H1 (cell line): ENCODE data around the gene CASK. TPM values are rescaled to one million over a fixed set of nuclear protein-coding genes. Genes with fewer than 3 reads are reported as not detected.

Source experiments
- CTCF ChIA-PET: fragments of 300-600 bp; sonication (Branson Sonifier 250); formaldehyde crosslinking; loops from one replicate; lab custom pipeline; 2021; ENCODE audit not compliant: partially characterized antibody; lab: Charles Lee
- POLR2A ChIA-PET: fragments of 300-600 bp; sonication (Branson Sonifier 250); formaldehyde crosslinking; loops from one replicate; lab custom pipeline; 2021; ENCODE audit warnings: inconsistent platforms; ENCODE audit not compliant: partially characterized antibody; lab: Charles Lee
- DNase-seq, 2 experiments: peaks; one replicate each; pipeline versions ENCODE4 v3.0.0 to v3.0.0-alpha.2; 2010 to 2022; ENCODE audit warnings: low spot score in 2 of 2, low read depth in 1 of 2, mixed read lengths in 1 of 2
- FAIRE-seq: peaks from 2 replicates; lab custom pipeline; 2011; peaks lifted over from hg19 to GRCh38; lab: Jason Lieb, UNC
- H2AFZ ChIP-seq: 2 replicates; pipeline ENCODE4 v1.8.1; 2012; ENCODE audit warnings: low read length, inconsistent platforms
- H2AK5ac ChIP-seq: 2 replicates; pipeline ENCODE4 v1.6.1; 2013; ENCODE audit warnings: low read depth, low read length
- H2BK120ac ChIP-seq: replicated peaks from 2 replicates; pipeline ENCODE3; 2013; ENCODE audit warnings: low read depth, low read length, inconsistent platforms
- H2BK12ac ChIP-seq: 2 replicates; pipeline ENCODE4 v1.6.1; 2013; ENCODE audit warnings: low read depth, low read length
- H2BK15ac ChIP-seq: 2 replicates; pipeline ENCODE4 v1.6.1; 2013; ENCODE audit warnings: low read length
- H2BK20ac ChIP-seq: 2 replicates; pipeline ENCODE4 v1.6.1; 2013; ENCODE audit warnings: low read length
- H2BK5ac ChIP-seq: 2 replicates; pipeline ENCODE4 v1.6.1; 2013; ENCODE audit warnings: low read depth, low read length
- H3K14ac ChIP-seq: 2 replicates; pipeline ENCODE4 v1.6.1; 2013; ENCODE audit warnings: inconsistent platforms; ENCODE audit not compliant: insufficient read length
- H3K18ac ChIP-seq: 2 replicates; pipeline ENCODE4 v1.6.1; 2013; ENCODE audit warnings: low read length; ENCODE audit errors: extremely low read depth
- H3K23ac ChIP-seq: 2 replicates; pipeline ENCODE4 v1.6.1; 2013; ENCODE audit warnings: inconsistent platforms; ENCODE audit not compliant: insufficient read length
- H3K23me2 ChIP-seq: 2 replicates; pipeline ENCODE4 v1.6.1; 2013; ENCODE audit warnings: low read depth, low read length
- H3K27ac ChIP-seq: 2 replicates; pipeline ENCODE4 v1.6.1; 2011; ENCODE audit warnings: low read depth, low read length, inconsistent platforms
- H3K27me3 ChIP-seq, 4 experiments: replicated peaks in 1 of 4; 1 replicate in 1 of 4; 2 replicates in 3 of 4; pipeline versions ENCODE4 v1.6.1 to v1.8.1; 2011 to 2013; ENCODE audit warnings: low read length in 3 of 4, mild to moderate bottlenecking in 3 of 4, inconsistent platforms in 2 of 4, mixed read lengths in 2 of 4, moderate library complexity in 1 of 4; ENCODE audit not compliant: control insufficient read depth in 3 of 4, insufficient read depth in 3 of 4; ENCODE audit errors: extremely low read depth in 1 of 4
- H3K36me3 ChIP-seq, 4 experiments: 2 replicates each; pipeline versions ENCODE4 v1.6.1 to v1.8.1; 2011 to 2013; ENCODE audit warnings: mild to moderate bottlenecking in 4 of 4, low read length in 3 of 4, moderate library complexity in 2 of 4, control low read depth in 1 of 4, inconsistent platforms in 1 of 4; ENCODE audit not compliant: insufficient read depth in 4 of 4, control insufficient read depth in 2 of 4
- H3K4ac ChIP-seq: replicated peaks from 2 replicates; pipeline ENCODE3; 2013; ENCODE audit warnings: low read length, low read depth, mixed read lengths, inconsistent platforms; ENCODE audit not compliant: insufficient read length
- H3K4me1 ChIP-seq, 4 experiments: replicated peaks in 1 of 4; 1 replicate in 1 of 4; 2 replicates in 3 of 4; pipeline versions ENCODE4 v1.6.1 to v1.8.1; 2011 to 2013; ENCODE audit warnings: low read length in 3 of 4, inconsistent platforms in 2 of 4, mixed read lengths in 1 of 4; ENCODE audit not compliant: insufficient read depth in 4 of 4, control insufficient read depth in 3 of 4
- H3K4me2 ChIP-seq, 2 experiments: 2 replicates each; pipeline versions ENCODE4 v1.6.1 to v1.8.1; 2011 to 2013; ENCODE audit warnings: low read depth in 2 of 2, low read length in 2 of 2, control low read depth in 1 of 2, inconsistent platforms in 1 of 2, mild to moderate bottlenecking in 1 of 2; ENCODE audit not compliant: insufficient read depth in 1 of 2
- H3K4me3 ChIP-seq, 4 experiments: fragments of 200-600, 300-600 bp in 1 of 4; sonication (generic), shearing (Covaris generic), sonication (Bioruptor Twin) in 1 of 4; 2 replicates each; pipeline versions ENCODE4 v1.5.1 to v1.8.1; 2011 to 2016; ENCODE audit warnings: low read length in 4 of 4, low read depth in 3 of 4, control low read depth in 2 of 4, inconsistent platforms in 2 of 4, mild to moderate bottlenecking in 2 of 4, mixed read lengths in 1 of 4, moderate library complexity in 1 of 4; ENCODE audit not compliant: insufficient read depth in 2 of 4; ENCODE audit errors: extremely low read depth in 1 of 4
- H3K56ac ChIP-seq: replicated peaks from 2 replicates; pipeline ENCODE3; 2013; ENCODE audit warnings: low read depth, mild to moderate bottlenecking, mixed read lengths, low read length, inconsistent platforms; ENCODE audit not compliant: insufficient read length
- H3K79me1 ChIP-seq: 2 replicates; pipeline ENCODE4 v1.6.1; 2013; ENCODE audit warnings: low read depth, low read length, control low read depth
- H3K79me2 ChIP-seq, 2 experiments: 2 replicates each; pipeline versions ENCODE4 v1.6.1 to v1.8.1; 2012 to 2013; ENCODE audit warnings: low read length in 2 of 2, mild to moderate bottlenecking in 2 of 2, inconsistent platforms in 1 of 2; ENCODE audit not compliant: insufficient read depth in 2 of 2, control insufficient read depth in 1 of 2
- H3K9ac ChIP-seq, 4 experiments: replicated peaks in 1 of 4; 1 replicate in 1 of 4; 2 replicates in 3 of 4; pipeline versions ENCODE4 v1.6.1 to v1.8.1; 2011 to 2013; ENCODE audit warnings: low read depth in 3 of 4, low read length in 3 of 4, control low read depth in 2 of 4, mild to moderate bottlenecking in 2 of 4, moderate library complexity in 2 of 4, inconsistent platforms in 1 of 4; ENCODE audit errors: extremely low read depth in 1 of 4
- H3K9me3 ChIP-seq, 2 experiments: 2 replicates each; pipeline versions ENCODE4 v1.6.1 to v1.8.1; 2012 to 2013; ENCODE audit warnings: mild to moderate bottlenecking in 2 of 2, moderate library complexity in 2 of 2, control low read depth in 1 of 2, inconsistent platforms in 1 of 2, low read depth in 1 of 2, low read length in 1 of 2, mixed read lengths in 1 of 2; ENCODE audit not compliant: insufficient read depth in 2 of 2
- H4K20me1 ChIP-seq, 2 experiments: replicated peaks in 1 of 2; 2 replicates each; pipeline versions ENCODE3 to v1.8.1; 2011 to 2013; ENCODE audit warnings: inconsistent platforms in 2 of 2, low read length in 2 of 2, mild to moderate bottlenecking in 1 of 2; ENCODE audit not compliant: insufficient read depth in 2 of 2, control insufficient read depth in 1 of 2
- H4K5ac ChIP-seq: 2 replicates; pipeline ENCODE4 v1.6.1; 2013; ENCODE audit warnings: low read length, low read depth, mixed read lengths, inconsistent platforms; ENCODE audit not compliant: insufficient read length
- H4K8ac ChIP-seq: 2 replicates; pipeline ENCODE4 v1.8.0; 2013; ENCODE audit warnings: mild to moderate bottlenecking, moderate library complexity, low read length, inconsistent platforms; ENCODE audit not compliant: insufficient read depth; ENCODE audit errors: extremely low read depth
- H4K91ac ChIP-seq: replicated peaks from 2 replicates; pipeline ENCODE3; 2013; ENCODE audit warnings: low read length, mixed read lengths, inconsistent platforms; ENCODE audit not compliant: insufficient read length
- ASH2L ChIP-seq: fragments of 200-600, 300-600 bp; sonication (generic); IDR thresholded peaks from one replicate; pipeline ENCODE4 v1.7.1; 2017; ENCODE audit warnings: low read length
- BRCA1 ChIP-seq: IDR thresholded peaks from 2 replicates; pipeline ENCODE4 v1.6.1; 2012; ENCODE audit warnings: low read depth, low read length, improper control_type of control experiment
- CHD2 ChIP-seq: IDR thresholded peaks from 2 replicates; pipeline ENCODE4 v1.6.1; 2012; ENCODE audit warnings: low read length, improper control_type of control experiment
- EP300 ChIP-seq, 2 experiments: IDR thresholded peaks; 1 replicate in 1 of 2; 2 replicates in 1 of 2; pipeline ENCODE4 v1.6.1; 2011 to 2012; ENCODE audit warnings: low read depth in 2 of 2, low read length in 2 of 2, mild to moderate bottlenecking in 2 of 2, borderline replicate concordance in 1 of 2, inconsistent platforms in 1 of 2, moderate library complexity in 1 of 2
- EZH2 ChIP-seq: fragments of 200-600 bp; sonication (generic); IDR thresholded peaks from 2 replicates; pipeline ENCODE4 v1.7.1; 2012; ENCODE audit warnings: low read depth, mild to moderate bottlenecking, moderate library complexity, low read length, inconsistent platforms; ENCODE audit not compliant: severe bottlenecking
- GABPA ChIP-seq: IDR thresholded peaks from 2 replicates; pipeline ENCODE4 v1.6.1; 2011; ENCODE audit warnings: mild to moderate bottlenecking, low read length, moderate library complexity, borderline replicate concordance; ENCODE audit not compliant: insufficient read depth
- KDM4A ChIP-seq: IDR thresholded peaks from one replicate; pipeline ENCODE4 v1.7.1; 2012; ENCODE audit warnings: low read depth, mild to moderate bottlenecking, moderate library complexity, low read length, inconsistent platforms; ENCODE audit not compliant: severe bottlenecking
- MAFK ChIP-seq: IDR thresholded peaks from 2 replicates; pipeline ENCODE4 v1.6.1; 2012; ENCODE audit warnings: low read depth, mild to moderate bottlenecking, improper control_type of control experiment, low read length
- NRF1 ChIP-seq: IDR thresholded peaks from 2 replicates; pipeline ENCODE4 v1.6.1; 2011; ENCODE audit warnings: mild to moderate bottlenecking, low read depth, low read length, improper control_type of control experiment
- POLR2A ChIP-seq, 2 experiments: IDR thresholded peaks; 1 replicate in 1 of 2; 2 replicates in 1 of 2; pipeline ENCODE4 v1.6.1; 2011; ENCODE audit warnings: low read depth in 2 of 2, low read length in 2 of 2, mild to moderate bottlenecking in 2 of 2; ENCODE audit errors: control extremely low read depth in 1 of 2
- POLR2AphosphoS5 ChIP-seq: IDR thresholded peaks from 2 replicates; pipeline ENCODE4 v1.6.1; 2011; ENCODE audit warnings: low read depth, low read length
- TAF1 ChIP-seq: IDR thresholded peaks from 2 replicates; pipeline ENCODE4 v1.6.1; 2011; ENCODE audit warnings: mild to moderate bottlenecking, low read depth, low read length
- TCF12 ChIP-seq: IDR thresholded peaks from 2 replicates; pipeline ENCODE4 v1.6.1; 2011; ENCODE audit warnings: low read depth, mild to moderate bottlenecking, low read length
- TEAD4 ChIP-seq: IDR thresholded peaks from 2 replicates; pipeline ENCODE4 v1.6.1; 2012; ENCODE audit warnings: low read depth, low read length, inconsistent platforms, mixed read lengths
- WGBS, 2 experiments: shearing (Covaris generic) in 1 of 2; methylation state at CpG; one replicate each; pipeline versions ENCODE4 v1.1.6 to v1.1.7; 2013 to 2015; ENCODE audit warnings: low lambda C conversion rate in 2 of 2, mixed read lengths in 2 of 2, inconsistent platforms in 1 of 2, low coverage in 1 of 2, missing lambda C conversion rate in 1 of 2; ENCODE audit not compliant: insufficient replicate concordance in 2 of 2, insufficient coverage in 1 of 2, insufficient read length in 1 of 2; ENCODE audit errors: extremely low coverage in 1 of 2, missing lambda C conversion rate in 1 of 2; 5-methylcytosine and 5-hydroxymethylcytosine counted together
- polyA plus RNA-seq, 7 experiments: library from polyadenylated mRNA; depleted of rRNA in 3 of 7; stranded (reverse) in 5 of 7; unstranded in 2 of 7; fragments of >200 nt in 5 of 7; fragments of 200-250 nt in 2 of 7; gene quantifications; 1 replicate in 5 of 7; 2 replicates in 1 of 7; 4 replicates in 1 of 7; pipeline versions ENCODE4 v1.2.1 to v1.2.3, GENCODE V29; 2011 to 2013; ENCODE audit warnings: missing spikeins in 2 of 7, mixed read lengths in 2 of 7
- total RNA-seq: library from RNA; stranded (reverse); fragmentation: NEBNext Ultra II Directional; extraction: Animal tissue kit (Norgen Biotek cat#: 25700); gene quantifications from 2 replicates; pipeline ENCODE4 v1.2.1, GENCODE V29; 2021

CASK gene
- total and polyA plus RNA-seq, 2 of the 8 experiments (the other 6 are each of a cell fraction or from before 2014, with no cell fraction given) = 21.6 to 55.1 TPM

GRCh38 chrX:41518127-41518840 lies 405.1 kb downstream of the CASK start:
- no peak overlapping the region for H3K23ac ChIP-seq
- no peak overlapping the region for H3K4me2 ChIP-seq
- no peak overlapping the region for H3K56ac ChIP-seq
- H2BK5ac ChIP-seq = no peak overlapping the region
- H3K9ac ChIP-seq = no peak overlapping the region
- no peaks in the 10 kb centered on the region for H4K20me1 ChIP-seq
- H3K14ac ChIP-seq = no peak overlapping the region
- H4K5ac ChIP-seq = no peak overlapping the region
- H3K9me3 ChIP-seq = no peaks in the 10 kb centered on the region
- TF ChIP-seq NRF1 (no peak), EP300 (IDR thresholded peaks at IDR 0.05; ENCODE audit: borderline replicate concordance in 1 of 2, low read depth in 2 of 2, low read length in 2 of 2) (no peak), EZH2 (no peak), GABPA (no peak), TCF12 (no peak), MAFK (no peak), CHD2 (no peak), ASH2L (no peak), TEAD4 (no peak), BRCA1 (no peak), KDM4A (no peak), TAF1 (no peak), POLR2A (IDR thresholded peaks at IDR 0.05; ENCODE audit: control extremely low read depth in 1 of 2, low read depth in 2 of 2, low read length in 2 of 2) (no peak), POLR2AphosphoS5 (no peak)
- H3K79me1 ChIP-seq = no peaks in the 10 kb centered on the region
- H3K4me3 ChIP-seq = no peak overlapping the region
- no peak overlapping the region for H3K4ac ChIP-seq
- H2AFZ ChIP-seq = no peak overlapping the region
- FAIRE-seq (no peak), DNase-seq (no peak)
- no peaks in the 10 kb centered on the region for H3K23me2 ChIP-seq
- ChIA-PET CTCF (interaction anchor here (0.7 kb wide), 2 partner anchors 193 to 221 kb away, joined by 3 to 4 read pairs; no protein-coding TSS in a partner anchor), POLR2A (no interaction called here)
- H2BK15ac ChIP-seq = no peak overlapping the region
- no peak overlapping the region for H2AK5ac ChIP-seq
- peaks cover 0 to 10% (median 3%) of the 10 kb centered on the region in 4 experiments; a peak in 4 of 7 replicates for H3K4me1 ChIP-seq
- peaks cover 0 to 4% (median 3%) of the 10 kb centered on the region in 4 experiments; a peak in 5 of 8 replicates for H3K36me3 ChIP-seq
- no peak overlapping the region for H2BK12ac ChIP-seq
- no peak overlapping the region for H2BK20ac ChIP-seq
- no peaks in the 10 kb centered on the region for H3K27me3 ChIP-seq
- H3K79me2 ChIP-seq = no peaks in the 10 kb centered on the region
- no peak overlapping the region for H3K27ac ChIP-seq
- H3K18ac ChIP-seq = no peak overlapping the region
- H4K91ac ChIP-seq = no peak overlapping the region
- no peak overlapping the region for H4K8ac ChIP-seq
- no peak overlapping the region for H2BK120ac ChIP-seq
- 96% methylated on average over 8 of the region's 9 CpGs; no CpG with 5 or more reads in 1 of the 2 experiments for WGBS, 2 experiments
